GM12878 (cell line): ENCODE data around the gene ECSIT. TPM values are rescaled to one million over a fixed set of nuclear protein-coding genes. Genes with fewer than 3 reads are reported as not detected.

ENCODE experiments used
- ATAC-seq: fragments of 200-7000 bp; cut with Tn5 transposase; 3 replicates; pipeline ENCODE4 v1.9.1; 2020; ENCODE audit warnings: mild to moderate bottlenecking, moderate library complexity
- BruUV-seq: library from RNA; stranded (reverse); fragments of 400-500 nt; replicated peaks from 2 replicates; lab custom pipeline; 2021; lab: Mats Ljungman, UMichigan
- CTCF ChIA-PET: fragments of 300-600 bp; sonication (Branson Sonifier 250); formaldehyde crosslinking; extraction: SDS; loops from one replicate; lab custom pipeline; 2021; ENCODE audit warnings: inconsistent platforms; lab: Yijun Ruan, JAX
- POLR2A ChIA-PET: fragments of 350-600 bp; formaldehyde crosslinking; extraction: SDS; loops from one replicate; lab custom pipeline; 2021; ENCODE audit warnings: inconsistent platforms; lab: Charles Lee
- RAD21 ChIA-PET: fragments of 300-600 bp; sonication (Branson Sonifier 250); formaldehyde crosslinking; loops from one replicate; lab custom pipeline; 2023; ENCODE audit warnings: antibody characterized with exemption; ENCODE audit not compliant: unreplicated experiment; lab: Charles Lee
- SMC1A ChIA-PET: fragments of 300-600 bp; sonication (Branson Sonifier 250); formaldehyde crosslinking; loops from one replicate; lab custom pipeline; 2023; ENCODE audit not compliant: unreplicated experiment, uncharacterized antibody; lab: Charles Lee
- DNase-seq: peaks from one replicate; pipeline ENCODE4 v3.0.0-alpha.2; 2011; ENCODE audit warnings: low read depth, low spot score
- FAIRE-seq: peaks from 3 replicates; lab custom pipeline; 2011; peaks lifted over from hg19 to GRCh38; lab: Jason Lieb, UNC
- H2AFZ ChIP-seq: 2 replicates; pipeline ENCODE4 v1.6.0; 2011; ENCODE audit warnings: low read depth, low read length, control low read depth; ENCODE audit not compliant: control insufficient read depth
- H3K27ac ChIP-seq: 2 replicates; pipeline ENCODE4 v1.5.1; 2011; ENCODE audit warnings: control low read depth; ENCODE audit not compliant: control insufficient read depth, insufficient read depth
- H3K27me3 ChIP-seq, 2 experiments: replicated peaks in 1 of 2; 2 replicates each; pipeline versions ENCODE4 v1.6.0 to v1.6.1; 2011; ENCODE audit warnings: low read length in 1 of 2; ENCODE audit not compliant: control insufficient read depth in 2 of 2, insufficient read depth in 2 of 2
- H3K36me3 ChIP-seq, 2 experiments: 2 replicates each; pipeline ENCODE4 v1.5.1; 2011; ENCODE audit warnings: low read length in 1 of 2; ENCODE audit not compliant: control insufficient read depth in 2 of 2, insufficient read depth in 2 of 2
- H3K4me1 ChIP-seq: 2 replicates; pipeline ENCODE4 v1.6.1; 2011; ENCODE audit warnings: mild to moderate bottlenecking, low read length, moderate library complexity, mixed read lengths; ENCODE audit not compliant: control insufficient read depth, insufficient read depth
- H3K4me2 ChIP-seq: 2 replicates; pipeline ENCODE4 v1.6.0; 2011; ENCODE audit warnings: control low read depth; ENCODE audit not compliant: control insufficient read depth, insufficient read depth
- H3K4me3 ChIP-seq: fragments of 200-600 bp; sonication (generic); 2 replicates; pipeline ENCODE4 v1.5.1; 2016
- H3K79me2 ChIP-seq: 2 replicates; pipeline ENCODE4 v1.6.0; 2011; ENCODE audit warnings: low read length; ENCODE audit not compliant: control insufficient read depth, insufficient read depth
- H3K9ac ChIP-seq: 2 replicates; pipeline ENCODE4 v1.8.0; 2011; ENCODE audit warnings: low read length, control low read depth, mixed read lengths; ENCODE audit not compliant: control insufficient read depth, insufficient read depth
- H3K9me3 ChIP-seq: replicated peaks from 3 replicates; pipeline ENCODE4 v1.5.1; 2011; ENCODE audit warnings: mild to moderate bottlenecking, low read length; ENCODE audit not compliant: control insufficient read depth, insufficient read depth
- H4K20me1 ChIP-seq: 2 replicates; pipeline ENCODE4 v1.6.0; 2011; ENCODE audit not compliant: control insufficient read depth, insufficient read depth
- MXI1 ChIP-seq: fragments of 150-350 bp; IDR thresholded peaks from 2 replicates; pipeline ENCODE4 v1.6.1; 2011; ENCODE audit warnings: low read depth, mild to moderate bottlenecking, inconsistent platforms, low read length, improper control_type of control experiment
- RFX5 ChIP-seq: IDR thresholded peaks from 2 replicates; pipeline ENCODE4 v1.6.1; 2011; ENCODE audit warnings: low read depth, low read length, improper control_type of control experiment
- SKIL ChIP-seq: fragments of 450-650 bp; IDR thresholded peaks from 2 replicates; pipeline ENCODE4 v1.6.1; 2017; ENCODE audit warnings: mild to moderate bottlenecking, low read depth, inconsistent platforms; ENCODE audit not compliant: poor library complexity, severe bottlenecking
- SRF ChIP-seq, 2 experiments: IDR thresholded peaks; 2 replicates each; pipeline ENCODE4 v1.6.1; 2011; ENCODE audit warnings: low read depth in 2 of 2, low read length in 2 of 2, mild to moderate bottlenecking in 1 of 2, moderate library complexity in 1 of 2
- YY1 ChIP-seq: IDR thresholded peaks from 2 replicates; pipeline ENCODE4 v1.6.1; 2011; ENCODE audit warnings: low read depth, mild to moderate bottlenecking, low read length
- ZBTB11 ChIP-seq: fragments of 450-650 bp; formaldehyde crosslinking; IDR thresholded peaks from 2 replicates; pipeline ENCODE4 v1.5.0; 2022; ENCODE audit warnings: mild to moderate bottlenecking, missing genetic modification characterization
- WGBS: methylation state at CpG from one replicate; pipeline ENCODE4 v1.1.6; 2016; ENCODE audit warnings: low lambda C conversion rate; ENCODE audit not compliant: insufficient replicate concordance, insufficient coverage; ENCODE audit errors: missing lambda C conversion rate; 5-methylcytosine and 5-hydroxymethylcytosine counted together
- in situ Hi-C: fragments of 300-500 bp; cut with MboI; formaldehyde crosslinking; loops from 9 replicates; pipeline ENCODE4 v1.14.3; 2018; ENCODE audit warnings: mixed read lengths
- intact Hi-C: fragments of 100-400 bp; cut with micrococcal nuclease; formaldehyde crosslinking; loops from one replicate; pipeline ENCODE4 v1.14.2; 2022; ENCODE audit not compliant: unreplicated experiment
- polyA plus RNA-seq, 11 experiments: library from polyadenylated mRNA; depleted of rRNA in 4 of 11; unstranded in 6 of 11; stranded (reverse) in 5 of 11; fragments of >200 nt; fragmentation: Nextera tagmentation in 4 of 11; fragmentation: Illumina TruSeq in 1 of 11; extraction: Ambion mirVana in 4 of 11; extraction: Trizol in 1 of 11; gene quantifications; 1 replicate in 1 of 11; 2 replicates in 10 of 11; pipeline versions ENCODE4 v1.2.1 to v1.2.3, GENCODE V29; 2011 to 2016; ENCODE audit warnings: inconsistent platforms in 2 of 11, missing spikeins in 2 of 11, low read depth in 1 of 11
- total RNA-seq, 4 experiments: library from RNA; depleted of rRNA in 3 of 4; stranded (reverse); fragments of >200 nt in 3 of 4; fragmentation: Illumina TruSeq in 1 of 4; extraction: Trizol in 1 of 4; gene quantifications; 2 replicates each; pipeline versions ENCODE4 v1.2.1 to v1.2.3, GENCODE V29; 2013 to 2021

Gene ECSIT
- total and polyA plus RNA-seq, 10 of the 15 experiments (the other 5 are each of a cell fraction or from before 2014, with no cell fraction given) = 1.0 to 59.6 (median 41.3) TPM

GRCh38 chr19:11576227-11576626, 47.3 kb upstream of the ECSIT start:
- Histone ChIP-seq H4K20me1 (no peaks in the 10 kb centered on the region), H3K79me2 (no peaks in the 10 kb centered on the region; the same call in 1 of the 2 replicates), H3K27ac (no peak overlapping the region), H2AFZ (no peak overlapping the region), H3K9me3 (no peaks in the 10 kb centered on the region), H3K36me3 (no peaks in the 10 kb centered on the region), H3K27me3 (no peaks in the 10 kb centered on the region), H3K4me3 (no peak overlapping the region), H3K4me2 (no peak overlapping the region), H3K9ac (no peak overlapping the region), H3K4me1 (peaks cover 30% of the 10 kb centered on the region)
- in situ Hi-C loops = loop anchor here (25.0 kb wide), 1 partner anchor 1586 kb away; the partner anchor contains the start of genes IER2 and STX10
- 92% methylated on average over 15 of the region's 15 CpGs for WGBS
- DNase-seq (no peak), ATAC-seq (no peak), FAIRE-seq (no peak)
- ChIA-PET RAD21 (interaction anchor here (0.6 to 1.0 kb wide), 4 partner anchors 9 to 344 kb away, joined by 3 to 5 read pairs (median 4); no protein-coding TSS in a partner anchor), CTCF (interaction anchor here (1.1 to 2.1 kb wide), 2 partner anchors 13 to 16 kb away, joined by 3 to 8 read pairs; no protein-coding TSS in a partner anchor), POLR2A (interaction anchor here (0.5 to 1.0 kb wide), 7 partner anchors 9 to 663 kb away, joined by 3 to 5 read pairs (median 3); no protein-coding TSS in a partner anchor), SMC1A (interaction anchor here (0.7 to 2.4 kb wide), 3 partner anchors 9 to 16 kb away, joined by 3 to 8 read pairs (median 3); no protein-coding TSS in a partner anchor)
- TF ChIP-seq YY1 (no peak), SRF (IDR thresholded peaks at IDR 0.05; ENCODE audit: low read depth in 2 of 2, low read length in 2 of 2) (no peak), SKIL (no peak), ZBTB11 (CRISPR knock-in tag) (no peak), RFX5 (no peak), MXI1 (no peak)
- intact Hi-C loops = no loop called here
- no TSS peak for BruUV-seq
